HEK293 (cell line): ENCODE data around the gene EPHA4.

ENCODE experiments used
- CTCF ChIA-PET: fragments of 350-600 bp; formaldehyde crosslinking; extraction: SDS; loops from one replicate; lab custom pipeline; 2021; ENCODE audit warnings: antibody characterized with exemption; lab: Yijun Ruan, JAX
- POLR2A ChIA-PET: fragments of 300-600 bp; formaldehyde crosslinking; extraction: SDS; loops from one replicate; lab custom pipeline; 2020; ENCODE audit warnings: antibody characterized with exemption, inconsistent platforms; lab: Yijun Ruan, JAX
- H3K27ac ChIP-seq: fragments of 200-500 bp; sonication (Bioruptor generic); 2 replicates; pipeline ENCODE4 v1.5.1; 2014; ENCODE audit warnings: low read depth, low read length, control low read depth, inconsistent platforms; ENCODE audit errors: extremely low read depth
- H3K36me3 ChIP-seq, 2 experiments: fragments of 200-500 bp in 1 of 2; sonication (Bioruptor generic) in 1 of 2; 1 replicate in 1 of 2; 2 replicates in 1 of 2; pipeline ENCODE4 v1.5.1; 2014 to 2017; ENCODE audit warnings: inconsistent platforms in 2 of 2, low read length in 2 of 2; ENCODE audit not compliant: control insufficient read depth in 2 of 2, insufficient read depth in 1 of 2
- H3K4me1 ChIP-seq: fragments of 200-500 bp; sonication (Bioruptor generic); 2 replicates; pipeline ENCODE4 v1.5.1; 2014; ENCODE audit warnings: mild to moderate bottlenecking, low read length, inconsistent platforms; ENCODE audit not compliant: control insufficient read depth, insufficient read depth
- H3K4me3 ChIP-seq: 2 replicates; pipeline ENCODE4 v1.5.1; 2011; ENCODE audit warnings: low read depth, mild to moderate bottlenecking, control low read depth, low read length, moderate library complexity
- H3K9me3 ChIP-seq: fragments of 200-500 bp; sonication (Bioruptor generic); 2 replicates; pipeline ENCODE4 v1.5.1; 2014; ENCODE audit warnings: low read depth, low read length, inconsistent platforms; ENCODE audit not compliant: control insufficient read depth, insufficient read depth
- FEZF1 ChIP-seq: fragments of 450-650 bp; formaldehyde crosslinking; IDR thresholded peaks from 2 replicates; pipeline ENCODE4 v1.5.1; 2016; ENCODE audit warnings: missing biosample characterization, missing genetic modification characterization
- KLF10 ChIP-seq: fragments of 450-650 bp; IDR thresholded peaks from 2 replicates; pipeline ENCODE4 v1.5.1; 2018; ENCODE audit warnings: missing biosample characterization, mild to moderate bottlenecking, missing genetic modification characterization
- OVOL3 ChIP-seq: fragments of 450-650 bp; formaldehyde crosslinking; IDR thresholded peaks from 2 replicates; pipeline ENCODE4 v1.5.1; 2016; ENCODE audit warnings: missing biosample characterization, missing genetic modification characterization
- SALL2 ChIP-seq: fragments of 450-650 bp; formaldehyde crosslinking; IDR thresholded peaks from 2 replicates; pipeline ENCODE4 v1.5.0; 2017; ENCODE audit warnings: missing biosample characterization, mild to moderate bottlenecking, missing genetic modification characterization, borderline replicate concordance
- SETDB1 ChIP-seq: IDR thresholded peaks from one replicate; pipeline ENCODE4 v1.6.1; 2017; ENCODE audit warnings: mild to moderate bottlenecking, low read length, moderate library complexity, mixed read lengths; ENCODE audit not compliant: insufficient read length
- TCF7L2 ChIP-seq: IDR thresholded peaks from 2 replicates; pipeline ENCODE4 v1.6.1; 2011; ENCODE audit warnings: low read depth, mild to moderate bottlenecking, inconsistent platforms, low read length, moderate library complexity, borderline replicate concordance
- ZBTB11 ChIP-seq: fragments of 450-650 bp; formaldehyde crosslinking; conservative IDR thresholded peaks from 2 replicates; pipeline ENCODE4 v1.5.1; 2016; ENCODE audit warnings: low read depth, missing biosample characterization, missing genetic modification characterization
- ZBTB48 ChIP-seq: fragments of 450-650 bp; formaldehyde crosslinking; IDR thresholded peaks from 2 replicates; pipeline ENCODE4 v1.5.1; 2016; ENCODE audit warnings: missing biosample characterization, missing genetic modification characterization
- ZFHX2 ChIP-seq: fragments of 450-650 bp; formaldehyde crosslinking; conservative IDR thresholded peaks from 2 replicates; pipeline ENCODE4 v1.5.1; 2016; ENCODE audit warnings: missing biosample characterization, missing genetic modification characterization
- ZNF184 ChIP-seq: fragments of 450-650 bp; IDR thresholded peaks from 2 replicates; pipeline ENCODE4 v1.5.1; 2018; ENCODE audit warnings: missing biosample characterization, mild to moderate bottlenecking, missing genetic modification characterization
- ZNF248 ChIP-seq: fragments of 450-650 bp; formaldehyde crosslinking; IDR thresholded peaks from 2 replicates; pipeline ENCODE4 v1.5.1; 2017; ENCODE audit warnings: missing biosample characterization, missing genetic modification characterization
- ZNF335 ChIP-seq: fragments of 450-650 bp; formaldehyde crosslinking; conservative IDR thresholded peaks from 2 replicates; pipeline ENCODE4 v1.5.1; 2016; ENCODE audit warnings: missing biosample characterization, missing genetic modification characterization
- ZNF423 ChIP-seq: fragments of 450-650 bp; formaldehyde crosslinking; IDR thresholded peaks from 2 replicates; pipeline ENCODE4 v1.5.1; 2016; ENCODE audit warnings: missing biosample characterization, missing genetic modification characterization
- ZNF514 ChIP-seq: fragments of 450-650 bp; formaldehyde crosslinking; IDR thresholded peaks from 2 replicates; pipeline ENCODE4 v1.5.1; 2016; ENCODE audit warnings: missing biosample characterization, missing genetic modification characterization
- ZNF518A ChIP-seq: fragments of 450-650 bp; formaldehyde crosslinking; conservative IDR thresholded peaks from 2 replicates; pipeline ENCODE4 v1.5.1; 2016; ENCODE audit warnings: low read depth, missing biosample characterization, missing genetic modification characterization
- ZNF530 ChIP-seq: fragments of 450-650 bp; formaldehyde crosslinking; IDR thresholded peaks from 2 replicates; pipeline ENCODE4 v1.5.1; 2016; ENCODE audit warnings: low read depth, missing biosample characterization, missing genetic modification characterization
- ZNF549 ChIP-seq: fragments of 450-650 bp; IDR thresholded peaks from 2 replicates; pipeline ENCODE4 v1.5.1; 2018; ENCODE audit warnings: missing biosample characterization, missing genetic modification characterization, mild to moderate bottlenecking, inconsistent platforms, moderate library complexity
- ZNF558 ChIP-seq: fragments of 450-650 bp; formaldehyde crosslinking; IDR thresholded peaks from 2 replicates; pipeline ENCODE4 v1.5.1; 2016; ENCODE audit warnings: missing biosample characterization, missing genetic modification characterization
- ZNF596 ChIP-seq: fragments of 450-650 bp; IDR thresholded peaks from 2 replicates; pipeline ENCODE4 v1.5.0; 2018; ENCODE audit warnings: missing biosample characterization, mild to moderate bottlenecking, missing genetic modification characterization, moderate library complexity
- ZNF660 ChIP-seq: fragments of 450-650 bp; IDR thresholded peaks from 2 replicates; pipeline ENCODE4 v1.5.1; 2018; ENCODE audit warnings: missing biosample characterization, mild to moderate bottlenecking, missing genetic modification characterization
- ZNF76 ChIP-seq: fragments of 450-650 bp; formaldehyde crosslinking; IDR thresholded peaks from 2 replicates; pipeline ENCODE4; 2016; ENCODE audit warnings: low read depth, missing biosample characterization, missing genetic modification characterization, borderline replicate concordance
- ZNF768 ChIP-seq: fragments of 450-650 bp; formaldehyde crosslinking; IDR thresholded peaks from 2 replicates; pipeline ENCODE4 v1.5.1; 2018; ENCODE audit warnings: missing biosample characterization, mild to moderate bottlenecking, missing genetic modification characterization
- ZNF777 ChIP-seq: fragments of 450-650 bp; formaldehyde crosslinking; IDR thresholded peaks from 2 replicates; pipeline ENCODE4 v1.5.1; 2017; ENCODE audit warnings: missing biosample characterization, missing genetic modification characterization, borderline replicate concordance
- ZNF785 ChIP-seq: fragments of 450-650 bp; formaldehyde crosslinking; IDR thresholded peaks from 2 replicates; pipeline ENCODE4 v1.5.1; 2016; ENCODE audit warnings: missing biosample characterization, missing genetic modification characterization
- ZNF792 ChIP-seq: fragments of 450-650 bp; formaldehyde crosslinking; IDR thresholded peaks from 2 replicates; pipeline ENCODE4 v1.5.1; 2016; ENCODE audit warnings: missing biosample characterization, missing genetic modification characterization
- TF ChIP-seq, protein P1 (sequence below): fragments of 450-650 bp; formaldehyde crosslinking; IDR thresholded peaks from 2 replicates; pipeline ENCODE4 v1.5.1; 2017; ENCODE audit warnings: missing biosample characterization, missing genetic modification characterization
- TF ChIP-seq, protein P2 (sequence below): fragments of 450-650 bp; formaldehyde crosslinking; IDR thresholded peaks from 2 replicates; pipeline ENCODE4 v1.5.1; 2016; ENCODE audit warnings: missing biosample characterization, missing genetic modification characterization, low read depth
- TF ChIP-seq, protein P3 (sequence below): fragments of 450-650 bp; formaldehyde crosslinking; IDR thresholded peaks from 2 replicates; pipeline ENCODE4 v1.5.1; 2017; ENCODE audit warnings: missing biosample characterization, missing genetic modification characterization

Gene EPHA4

GRCh38 chr2:221370857-221371211 is 201.3 kb downstream of the EPHA4 start:
- POLR2A ChIA-PET, result no interaction called here
- CTCF ChIA-PET, result interaction anchor here (0.5 kb wide), 1 partner anchor 295 kb away, joined by 3 read pairs; no protein-coding TSS in a partner anchor
- no peaks in the 10 kb centered on the region for H3K9me3 ChIP-seq
- H3K4me3 ChIP-seq, result no peak overlapping the region
- H3K36me3 ChIP-seq, result no peaks in the 10 kb centered on the region
- H3K27ac ChIP-seq, result peak overlapping the region; percentile 70
- H3K4me1 ChIP-seq, result peaks cover 18% of the 10 kb centered on the region
- TF ChIP-seq ZNF792 (tag by site-specific recombination), result no peak
- no peak for TF ChIP-seq ZNF558 (tag by site-specific recombination)
- TF ChIP-seq ZNF335 (tag by site-specific recombination), result no peak
- TF ChIP-seq ZNF518A (tag by site-specific recombination), result 0 out of 2 replicates have a peak, but pooled peaks have one; percentile 6
- TF ChIP-seq FEZF1 (tag by site-specific recombination), result peak; percentile 70
- TF ChIP-seq KLF10 (tag by site-specific recombination), result no peak
- TF ChIP-seq ZNF768, result no peak
- no peak for TF ChIP-seq ZNF423 (tag by site-specific recombination)
- no peak for TF ChIP-seq SALL2 (tag by site-specific recombination)
- no peak for TF ChIP-seq ZNF530
- no peak for TF ChIP-seq ZNF549 (tag by site-specific recombination)
- TF ChIP-seq, protein P1, sequence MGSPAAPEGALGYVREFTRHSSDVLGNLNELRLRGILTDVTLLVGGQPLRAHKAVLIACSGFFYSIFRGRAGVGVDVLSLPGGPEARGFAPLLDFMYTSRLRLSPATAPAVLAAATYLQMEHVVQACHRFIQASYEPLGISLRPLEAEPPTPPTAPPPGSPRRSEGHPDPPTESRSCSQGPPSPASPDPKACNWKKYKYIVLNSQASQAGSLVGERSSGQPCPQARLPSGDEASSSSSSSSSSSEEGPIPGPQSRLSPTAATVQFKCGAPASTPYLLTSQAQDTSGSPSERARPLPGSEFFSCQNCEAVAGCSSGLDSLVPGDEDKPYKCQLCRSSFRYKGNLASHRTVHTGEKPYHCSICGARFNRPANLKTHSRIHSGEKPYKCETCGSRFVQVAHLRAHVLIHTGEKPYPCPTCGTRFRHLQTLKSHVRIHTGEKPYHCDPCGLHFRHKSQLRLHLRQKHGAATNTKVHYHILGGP (tag by site-specific recombination), result no peak
- no peak for TF ChIP-seq ZBTB11 (tag by site-specific recombination)
- TF ChIP-seq ZNF514, result no peak
- no peak for TF ChIP-seq ZNF785 (tag by site-specific recombination)
- TF ChIP-seq ZNF248 (tag by site-specific recombination), result no peak
- TF ChIP-seq, protein P2, sequence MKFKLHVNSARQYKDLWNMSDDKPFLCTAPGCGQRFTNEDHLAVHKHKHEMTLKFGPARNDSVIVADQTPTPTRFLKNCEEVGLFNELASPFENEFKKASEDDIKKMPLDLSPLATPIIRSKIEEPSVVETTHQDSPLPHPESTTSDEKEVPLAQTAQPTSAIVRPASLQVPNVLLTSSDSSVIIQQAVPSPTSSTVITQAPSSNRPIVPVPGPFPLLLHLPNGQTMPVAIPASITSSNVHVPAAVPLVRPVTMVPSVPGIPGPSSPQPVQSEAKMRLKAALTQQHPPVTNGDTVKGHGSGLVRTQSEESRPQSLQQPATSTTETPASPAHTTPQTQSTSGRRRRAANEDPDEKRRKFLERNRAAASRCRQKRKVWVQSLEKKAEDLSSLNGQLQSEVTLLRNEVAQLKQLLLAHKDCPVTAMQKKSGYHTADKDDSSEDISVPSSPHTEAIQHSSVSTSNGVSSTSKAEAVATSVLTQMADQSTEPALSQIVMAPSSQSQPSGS (tag by site-specific recombination), result no peak
- TF ChIP-seq OVOL3 (tag by site-specific recombination), result no peak
- TF ChIP-seq, protein P3, sequence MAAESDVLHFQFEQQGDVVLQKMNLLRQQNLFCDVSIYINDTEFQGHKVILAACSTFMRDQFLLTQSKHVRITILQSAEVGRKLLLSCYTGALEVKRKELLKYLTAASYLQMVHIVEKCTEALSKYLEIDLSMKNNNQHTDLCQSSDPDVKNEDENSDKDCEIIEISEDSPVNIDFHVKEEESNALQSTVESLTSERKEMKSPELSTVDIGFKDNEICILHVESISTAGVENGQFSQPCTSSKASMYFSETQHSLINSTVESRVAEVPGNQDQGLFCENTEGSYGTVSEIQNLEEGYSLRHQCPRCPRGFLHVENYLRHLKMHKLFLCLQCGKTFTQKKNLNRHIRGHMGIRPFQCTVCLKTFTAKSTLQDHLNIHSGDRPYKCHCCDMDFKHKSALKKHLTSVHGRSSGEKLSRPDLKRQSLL (tag by site-specific recombination), result no peak
- no peak for TF ChIP-seq ZNF596 (tag by site-specific recombination)
- no peak for TF ChIP-seq ZNF660 (tag by site-specific recombination)
- TF ChIP-seq ZFHX2 (tag by site-specific recombination), result no peak
- TF ChIP-seq ZBTB48 (tag by site-specific recombination), result peak; percentile 39; the same call in 1 of the 2 replicates
- no peak for TF ChIP-seq SETDB1
- peak; percentile 55; the same call in 1 of the 2 replicates for TF ChIP-seq TCF7L2
- no peak for TF ChIP-seq ZNF76 (tag by site-specific recombination)
- no peak for TF ChIP-seq ZNF184 (tag by site-specific recombination)
- TF ChIP-seq ZNF777 (tag by site-specific recombination), result no peak
